ENCODE results near the gene DLK2.

GRCh38 chr6:43497129-43497396 is 41.7 kb upstream of the DLK2 start:
- no peak for TF ChIP-seq CTCF (IDR thresholded peaks at IDR 0.05)
- TF ChIP-seq POLR2A (IDR thresholded peaks at IDR 0.05): no peak
- no peak for TF ChIP-seq POLR2AphosphoS5 (IDR thresholded peaks at IDR 0.05)
